Kidney epithelial cell (primary cell): ENCODE measurements around the gene CREBL2. TPM values are rescaled to one million over a fixed set of nuclear protein-coding genes. Genes with fewer than 3 reads are reported as not detected.

ENCODE experiments used
- DNase-seq: peaks from one replicate; pipeline ENCODE4 v3.0.0-alpha.2; 2010; ENCODE audit warnings: low read depth
- H3K27me3 ChIP-seq: 2 replicates; pipeline ENCODE4 v1.6.0; 2011; ENCODE audit warnings: low read length; ENCODE audit not compliant: control insufficient read depth, insufficient read depth
- H3K36me3 ChIP-seq: 2 replicates; pipeline ENCODE4 v1.5.1; 2011; ENCODE audit warnings: low read length; ENCODE audit not compliant: control insufficient read depth, insufficient read depth
- H3K4me3 ChIP-seq: 2 replicates; pipeline ENCODE4 v1.5.1; 2011; ENCODE audit warnings: low read depth, mild to moderate bottlenecking, control low read depth, low read length
- CTCF ChIP-seq: IDR thresholded peaks from 2 replicates; pipeline ENCODE4 v1.5.1; 2011; ENCODE audit warnings: mild to moderate bottlenecking, moderate library complexity, low read length, control low read depth, inconsistent platforms; ENCODE audit not compliant: insufficient read depth, poor library complexity, severe bottlenecking
- total RNA-seq: library from RNA; depleted of rRNA; stranded (reverse); fragments of >200 nt; gene quantifications from 2 replicates; pipeline ENCODE4 v1.2.3, GENCODE V29; 2015

The CREBL2 gene
- total RNA-seq, 1 donor from 2014 or later: 21.7 TPM

GRCh38 chr12:12608557-12608957 lies 3.1 kb upstream of the CREBL2 start:
- no peak for DNase-seq
- H3K27me3 ChIP-seq: no peaks in the 10 kb centered on the region
- H3K4me3 ChIP-seq: no peak overlapping the region
- TF ChIP-seq CTCF: no peak
- no peaks in the 10 kb centered on the region for H3K36me3 ChIP-seq

- no peak for DNase-seq
- no peak for TF ChIP-seq CTCF
- Histone ChIP-seq H3K36me3 (no peaks in the 10 kb centered on the region), H3K27me3 (no peaks in the 10 kb centered on the region), H3K4me3 (no peak overlapping the region)
These were observed 2.0 kb upstream of the CREBL2 start for GRCh38 chr12:12609692-12610091.

- Histone ChIP-seq H3K36me3 (no peaks in the 10 kb centered on the region), H3K4me3 (no peak overlapping the region), H3K27me3 (no peaks in the 10 kb centered on the region)
- DNase-seq: no peak
- no peak for TF ChIP-seq CTCF
These were observed 965 bp upstream of the CREBL2 start for GRCh38 chr12:12610711-12611110.

DNA sequence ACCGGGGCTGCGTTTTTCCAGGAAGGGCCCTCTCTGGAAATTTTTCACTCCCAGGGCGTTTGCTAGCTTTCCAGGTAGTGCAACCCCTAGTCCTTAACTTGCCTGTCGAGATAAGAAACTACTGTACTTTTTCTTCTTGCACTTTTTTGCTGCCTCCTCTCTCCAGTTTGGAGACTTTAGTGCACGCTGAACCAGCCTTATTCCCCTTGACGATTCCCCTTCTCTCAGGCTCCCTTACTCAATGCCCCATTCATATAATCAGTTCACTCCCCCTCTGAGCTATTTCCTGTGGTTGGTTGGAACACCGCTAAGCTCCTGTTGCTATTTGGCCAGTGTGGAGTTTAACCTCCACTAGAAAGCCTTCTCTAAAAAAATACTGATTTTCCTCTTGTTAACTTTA lies 682 bp downstream of the CREBL2 start:
- Histone ChIP-seq H3K27me3 (no peaks in the 10 kb centered on the region), H3K4me3 (peak overlapping the region; percentile 75), H3K36me3 (no peaks in the 10 kb centered on the region)
- peak; percentile 38 for DNase-seq
- TF ChIP-seq CTCF: no peak

- no peaks in the 10 kb centered on the region for H3K27me3 ChIP-seq
- DNase-seq: no peak
- H3K4me3 ChIP-seq: no peak overlapping the region
- no peak for TF ChIP-seq CTCF
- no peaks in the 10 kb centered on the region for H3K36me3 ChIP-seq
These were observed 1.7 kb downstream of the CREBL2 start for GRCh38 chr12:12613344-12613743.

GRCh38 chr12:12614342-12614741 lies 2.7 kb downstream of the CREBL2 start:
- Histone ChIP-seq H3K4me3 (no peak overlapping the region), H3K27me3 (no peaks in the 10 kb centered on the region), H3K36me3 (no peaks in the 10 kb centered on the region)
- TF ChIP-seq CTCF: no peak
- DNase-seq: no peak
